ENCODE results near the gene SERINC5. TPM values are rescaled to one million over a fixed set of nuclear protein-coding genes. Genes with fewer than 3 reads are reported as not detected.

The SERINC5 gene
- polyA plus RNA-seq, 4 donors = 51.9 to 60.6 (median 54.9) TPM

- no peak for DNase-seq (ENCODE audit: low read depth in 4 of 4, low spot score in 3 of 4)
These were observed 183.5 kb downstream of the SERINC5 start for GRCh38 chr5:80072103-80073073.

- DNase-seq (ENCODE audit: low read depth in 4 of 4, low spot score in 3 of 4) = no peak
These were observed 184.3 kb downstream of the SERINC5 start for GRCh38 chr5:80071510-80072021.

GRCh38 chr5:80070338-80071056 lies 185.4 kb downstream of the SERINC5 start:
- DNase-seq (ENCODE audit: low read depth in 4 of 4, low spot score in 3 of 4) = no peak

- no peak for DNase-seq (ENCODE audit: low read depth in 4 of 4, low spot score in 3 of 4)
These were observed 185.9 kb downstream of the SERINC5 start for GRCh38 chr5:80069918-80070318.

- DNase-seq (ENCODE audit: low read depth in 4 of 4, low spot score in 3 of 4) = no peak
These were observed 186.5 kb downstream of the SERINC5 start for GRCh38 chr5:80069251-80069800.

- DNase-seq (ENCODE audit: low read depth in 4 of 4, low spot score in 3 of 4) = no peak
These were observed 187.1 kb downstream of the SERINC5 start for GRCh38 chr5:80068775-80069174.

- no peak for DNase-seq (ENCODE audit: low read depth in 4 of 4, low spot score in 3 of 4)
These were observed 187.6 kb downstream of the SERINC5 start for GRCh38 chr5:80068246-80068636.

- no peak for DNase-seq (ENCODE audit: low read depth in 4 of 4, low spot score in 3 of 4)
These were observed 188.2 kb downstream of the SERINC5 start for GRCh38 chr5:80067531-80068245.

- DNase-seq (ENCODE audit: low read depth in 4 of 4, low spot score in 3 of 4) = no peak
These were observed 188.8 kb downstream of the SERINC5 start for GRCh38 chr5:80067016-80067415.

- DNase-seq (ENCODE audit: low read depth in 4 of 4, low spot score in 3 of 4) = no peak
These were observed 191.7 kb downstream of the SERINC5 start for GRCh38 chr5:80064124-80064523.

Other genes with a start within 250 kb of the SERINC5 start
- gene THBS4, start 220.7 kb downstream of the SERINC5 start, polyA plus RNA-seq (ENCODE audit: insufficient read length in 4 of 4) = 10 to 100 TPM; 11.1 to 18.1 (median 13.5) TPM
- gene SPZ1, start 64.0 kb upstream of the SERINC5 start, polyA plus RNA-seq (ENCODE audit: insufficient read length in 4 of 4) = not detected
- 10 to 100 TPM; 58.5 to 84.5 (median 72.7) TPM for gene ZFYVE16, start 152.0 kb upstream of the SERINC5 start, polyA plus RNA-seq (ENCODE audit: insufficient read length in 4 of 4)
- 1 to 10 TPM; 2.1 to 3.2 (median 2.8) TPM for gene FAM151B, start 232.1 kb upstream of the SERINC5 start, polyA plus RNA-seq (ENCODE audit: insufficient read length in 4 of 4)

Data from right renal pelvis (tissue), 4 donors.